Transverse colon (tissue), 4 donors: Measurements from ENCODE around the gene ITGAE.
"Not testable (repeated sequence)": the region's sequence is repeated elsewhere in the genome, so short reads cannot be mapped to it uniquely, and the experiment has no call there.

Experiments
- POLR2A ChIP-seq: fragments of 450-650 bp; IDR thresholded peaks from one replicate; pipeline ENCODE4 v1.6.1; 2016; ENCODE audit warnings: antibody characterized with exemption, mild to moderate bottlenecking, moderate library complexity
- POLR2AphosphoS5 ChIP-seq, 3 donors: sonication (generic); formaldehyde crosslinking; IDR thresholded peaks; one replicate each; pipeline ENCODE4 v1.6.1; 2016; ENCODE audit warnings: antibody characterized with exemption in 3 of 3
- TF ChIP-seq, protein P1 (sequence below), 5 experiments: fragments of 200-600 bp in 3 of 5; fragments of 450-650 bp in 2 of 5; sonication (generic) in 3 of 5; IDR thresholded peaks; 1 replicate in 2 of 5; 2 replicates in 3 of 5; pipeline ENCODE4 v1.5.1; 2016 to 2017; ENCODE audit warnings: antibody characterized with exemption in 5 of 5, inconsistent platforms in 3 of 5, mild to moderate bottlenecking in 2 of 5, moderate library complexity in 1 of 5

DNA sequence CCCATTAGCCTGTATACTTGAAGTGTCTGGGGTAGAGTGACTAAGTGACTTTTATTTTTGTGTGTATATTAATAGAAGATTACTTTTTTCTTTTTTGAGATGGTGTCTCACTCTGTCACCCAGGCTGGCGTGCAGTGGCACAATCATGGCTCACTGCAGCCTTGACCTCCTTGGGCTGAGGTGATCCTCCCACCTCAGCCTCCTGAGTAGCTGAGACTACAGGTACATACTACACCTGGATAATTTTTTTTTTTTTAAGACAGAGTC is 95.3 kb downstream of the ITGAE start:
- TF ChIP-seq, protein P1, sequence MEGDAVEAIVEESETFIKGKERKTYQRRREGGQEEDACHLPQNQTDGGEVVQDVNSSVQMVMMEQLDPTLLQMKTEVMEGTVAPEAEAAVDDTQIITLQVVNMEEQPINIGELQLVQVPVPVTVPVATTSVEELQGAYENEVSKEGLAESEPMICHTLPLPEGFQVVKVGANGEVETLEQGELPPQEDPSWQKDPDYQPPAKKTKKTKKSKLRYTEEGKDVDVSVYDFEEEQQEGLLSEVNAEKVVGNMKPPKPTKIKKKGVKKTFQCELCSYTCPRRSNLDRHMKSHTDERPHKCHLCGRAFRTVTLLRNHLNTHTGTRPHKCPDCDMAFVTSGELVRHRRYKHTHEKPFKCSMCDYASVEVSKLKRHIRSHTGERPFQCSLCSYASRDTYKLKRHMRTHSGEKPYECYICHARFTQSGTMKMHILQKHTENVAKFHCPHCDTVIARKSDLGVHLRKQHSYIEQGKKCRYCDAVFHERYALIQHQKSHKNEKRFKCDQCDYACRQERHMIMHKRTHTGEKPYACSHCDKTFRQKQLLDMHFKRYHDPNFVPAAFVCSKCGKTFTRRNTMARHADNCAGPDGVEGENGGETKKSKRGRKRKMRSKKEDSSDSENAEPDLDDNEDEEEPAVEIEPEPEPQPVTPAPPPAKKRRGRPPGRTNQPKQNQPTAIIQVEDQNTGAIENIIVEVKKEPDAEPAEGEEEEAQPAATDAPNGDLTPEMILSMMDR (IDR thresholded peaks at IDR 0.05) = not testable (repeated sequence)
- not testable (repeated sequence) for TF ChIP-seq POLR2A; POLR2AphosphoS5 (IDR thresholded peaks at IDR 0.05)
